SK-N-MC (cell line): ENCODE measurements around the gene FAM200C.

Experiments used
- EZH2 ChIP-seq: fragments of 200-600 bp; sonication (generic); IDR thresholded peaks from one replicate; pipeline ENCODE4 v1.6.1; 2017; ENCODE audit warnings: antibody characterized with exemption
- FOXP2 ChIP-seq: optimal IDR thresholded peaks from 2 replicates; pipeline ENCODE3; 2011; ENCODE audit warnings: mild to moderate bottlenecking, moderate library complexity; ENCODE audit not compliant: insufficient read depth; ENCODE audit errors: extremely low read length, control extremely low read depth
- POLR2AphosphoS5 ChIP-seq: IDR thresholded peaks from 2 replicates; pipeline ENCODE4 v1.6.1; 2012; ENCODE audit warnings: mild to moderate bottlenecking, low read depth, low read length, borderline replicate concordance

DNA sequence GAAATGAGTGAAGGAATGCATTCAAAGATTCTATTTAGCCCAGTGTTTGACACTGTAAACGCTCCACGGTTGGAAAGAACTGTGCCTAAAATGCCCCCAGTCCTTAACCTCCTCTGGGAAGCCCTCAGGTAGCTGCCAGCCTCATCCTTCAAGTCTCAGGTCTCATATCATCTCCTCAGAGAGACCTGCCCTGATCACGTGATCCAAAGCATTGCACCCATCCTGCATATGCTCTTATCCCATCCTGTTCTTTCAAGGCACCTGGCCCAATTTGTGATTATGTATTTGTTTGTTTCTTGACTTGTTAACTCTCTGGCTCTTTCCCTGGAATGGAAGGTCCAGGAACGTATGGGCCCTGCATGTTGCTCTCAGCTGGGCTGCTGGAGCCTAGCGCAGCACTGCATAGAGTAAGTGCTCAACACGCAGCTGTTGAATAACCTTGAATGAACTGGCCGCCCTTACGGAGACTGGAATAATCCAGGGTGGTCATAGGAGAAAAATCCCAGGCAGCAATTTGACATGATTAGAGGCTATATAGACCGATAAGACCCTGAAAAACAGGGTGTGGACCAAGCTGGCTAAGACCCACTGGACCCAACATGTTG, 38.1 kb downstream of the FAM200C start:
- TF ChIP-seq EZH2 (no peak), POLR2AphosphoS5 (no peak), FOXP2 (no peak)
